ENCODE results near the gene ZBTB46.

Gene ZBTB46

GRCh38 chr20:63837479-63837878, 6.4 kb upstream of the ZBTB46 start:
- no peak for DNase-seq (ENCODE audit: low spot score)

- no peak for DNase-seq (ENCODE audit: low spot score)
Observed at GRCh38 chr20:63836458-63837344, 5.6 kb upstream of the ZBTB46 start.

GRCh38 chr20:63835021-63835858, 4.2 kb upstream of the ZBTB46 start:
- DNase-seq (ENCODE audit: low spot score) = peak; percentile 86

GRCh38 chr20:63834491-63834880, 3.4 kb upstream of the ZBTB46 start:
- DNase-seq (ENCODE audit: low spot score) = no peak

- no peak for DNase-seq (ENCODE audit: low spot score)
Observed at GRCh38 chr20:63833776-63834490, 2.9 kb upstream of the ZBTB46 start.

- DNase-seq (ENCODE audit: low spot score) = no peak
Observed at GRCh38 chr20:63831993-63832686, 1.1 kb upstream of the ZBTB46 start.

GRCh38 chr20:63831646-63831992, 555 bp upstream of the ZBTB46 start:
- DNase-seq (ENCODE audit: low spot score) = no peak

- DNase-seq (ENCODE audit: low spot score) = no peak
Observed at GRCh38 chr20:63829945-63830835, 874 bp downstream of the ZBTB46 start.

- DNase-seq (ENCODE audit: low spot score) = no peak
Observed at GRCh38 chr20:63829603-63829944, 1.5 kb downstream of the ZBTB46 start.

GRCh38 chr20:63828951-63829350, 2.1 kb downstream of the ZBTB46 start:
- no peak for DNase-seq (ENCODE audit: low spot score)

GRCh38 chr20:63828545-63828944, 2.5 kb downstream of the ZBTB46 start:
- no peak for DNase-seq (ENCODE audit: low spot score)

GRCh38 chr20:63828124-63828523, 2.9 kb downstream of the ZBTB46 start:
- no peak for DNase-seq (ENCODE audit: low spot score)

GRCh38 chr20:63826753-63827152, 4.3 kb downstream of the ZBTB46 start:
- no peak for DNase-seq (ENCODE audit: low spot score)

- DNase-seq (ENCODE audit: low spot score) = no peak
Observed at GRCh38 chr20:63825331-63826118, 5.5 kb downstream of the ZBTB46 start.

- DNase-seq (ENCODE audit: low spot score) = no peak
Observed at GRCh38 chr20:63823691-63824311, 7.3 kb downstream of the ZBTB46 start.

- no peak for DNase-seq (ENCODE audit: low spot score)
Observed at GRCh38 chr20:63822276-63822696, 8.8 kb downstream of the ZBTB46 start.

GRCh38 chr20:63821811-63822210, 9.3 kb downstream of the ZBTB46 start:
- DNase-seq (ENCODE audit: low spot score) = no peak

- no peak for DNase-seq (ENCODE audit: low spot score)
Observed at GRCh38 chr20:63819224-63819921, 11.7 kb downstream of the ZBTB46 start.

- DNase-seq (ENCODE audit: low spot score) = no peak
Observed at GRCh38 chr20:63815615-63816253, 15.3 kb downstream of the ZBTB46 start.

Measured in RKO (cell line).